DOHH2 (cell line): ENCODE results near the gene TRIM27.
A peak's percentile ranks its signal among the peaks of the same experiment; 100 is the strongest.
"Not testable (repeated sequence)": the region's sequence is repeated elsewhere in the genome, so short reads cannot be mapped to it uniquely, and the experiment has no call there.

ENCODE experiments used
- H3F3A ChIP-seq: fragments of 200-600 bp; sonication (generic), shearing (Covaris generic); 2 replicates; pipeline ENCODE4 v1.6.0; 2016; ENCODE audit warnings: antibody characterized with exemption, mild to moderate bottlenecking; ENCODE audit not compliant: control insufficient read depth, insufficient read depth
- H3K27ac ChIP-seq: fragments of 200-600 bp; sonication (generic); 2 replicates; pipeline ENCODE4 v1.5.1; 2014; ENCODE audit warnings: low read depth, mild to moderate bottlenecking, low read length, moderate library complexity
- H3K27me3 ChIP-seq: fragments of 200-600 bp; sonication (generic); 2 replicates; pipeline ENCODE4 v1.6.1; 2014; ENCODE audit warnings: mild to moderate bottlenecking, low read length, mixed read lengths; ENCODE audit not compliant: control insufficient read depth
- H3K36me3 ChIP-seq: fragments of 200-600 bp; sonication (generic); 2 replicates; pipeline ENCODE4 v1.6.1; 2014; ENCODE audit warnings: mild to moderate bottlenecking, low read length, moderate library complexity, mixed read lengths; ENCODE audit not compliant: control insufficient read depth
- H3K4me1 ChIP-seq: fragments of 200-600 bp; sonication (generic); 2 replicates; pipeline ENCODE4 v1.6.1; 2014; ENCODE audit warnings: mild to moderate bottlenecking, low read length, mixed read lengths; ENCODE audit not compliant: control insufficient read depth
- H3K4me2 ChIP-seq: fragments of 200-600 bp; sonication (generic); 2 replicates; pipeline ENCODE4 v1.6.0; 2014; ENCODE audit warnings: mild to moderate bottlenecking, low read length, moderate library complexity
- H3K4me3 ChIP-seq: fragments of 200-600 bp; sonication (generic); 2 replicates; pipeline ENCODE4 v1.5.1; 2014; ENCODE audit warnings: mild to moderate bottlenecking, low read length, mixed read lengths
- H3K79me2 ChIP-seq: fragments of 200-600 bp; sonication (generic); 2 replicates; pipeline ENCODE4 v1.6.1; 2014; ENCODE audit warnings: mild to moderate bottlenecking, low read length, mixed read lengths; ENCODE audit not compliant: control insufficient read depth
- H3K9me2 ChIP-seq: fragments of 200-600 bp; sonication (generic); replicated peaks from 2 replicates; pipeline ENCODE4 v1.6.1; 2014; ENCODE audit warnings: mild to moderate bottlenecking, low read length, mixed read lengths; ENCODE audit not compliant: control insufficient read depth
- H3K9me3 ChIP-seq: fragments of 200-600 bp; sonication (generic); 2 replicates; pipeline ENCODE4 v1.6.1; 2014; ENCODE audit warnings: antibody characterized with exemption, low read length, mixed read lengths; ENCODE audit not compliant: control insufficient read depth, insufficient read depth
- H4K20me1 ChIP-seq: fragments of 200-600 bp; sonication (generic); 2 replicates; pipeline ENCODE4 v1.6.0; 2014; ENCODE audit warnings: low read depth, mild to moderate bottlenecking, antibody characterized with exemption, low read length, moderate library complexity; ENCODE audit not compliant: control insufficient read depth, insufficient read depth
- EZH2phosphoT487 ChIP-seq: fragments of 200-600 bp; sonication (generic); IDR thresholded peaks from 2 replicates; pipeline ENCODE4 v1.6.1; 2017; ENCODE audit warnings: borderline replicate concordance, mild to moderate bottlenecking, antibody characterized with exemption, low read length, moderate library complexity, mixed read lengths
- TF ChIP-seq, protein P1 (sequence below): fragments of 200-600 bp; sonication (generic); IDR thresholded peaks from one replicate; pipeline ENCODE4 v1.5.1; 2014; ENCODE audit warnings: antibody characterized with exemption, mild to moderate bottlenecking, low read depth, low read length; ENCODE audit not compliant: poor library complexity, severe bottlenecking

The TRIM27 gene

GRCh38 chr6:28876710-28877109 lies 47.1 kb downstream of the TRIM27 start:
- Histone ChIP-seq H3K27ac (peak overlapping the region; percentile 61), H3K9me3 (no peaks in the 10 kb centered on the region), H3K4me3 (peak overlapping the region; percentile 4; the same call in 1 of the 2 replicates), H4K20me1 (no peaks in the 10 kb centered on the region), H3K27me3 (no peaks in the 10 kb centered on the region), H3K79me2 (no peaks in the 10 kb centered on the region), H3K4me2 (peak overlapping the region; percentile 55), H3K36me3 (no peaks in the 10 kb centered on the region; the same call in 1 of the 2 replicates), H3F3A (peaks cover 6% of the 10 kb centered on the region), H3K9me2 (no peaks in the 10 kb centered on the region), H3K4me1 (peaks cover 65% of the 10 kb centered on the region)
- TF ChIP-seq, protein P1, sequence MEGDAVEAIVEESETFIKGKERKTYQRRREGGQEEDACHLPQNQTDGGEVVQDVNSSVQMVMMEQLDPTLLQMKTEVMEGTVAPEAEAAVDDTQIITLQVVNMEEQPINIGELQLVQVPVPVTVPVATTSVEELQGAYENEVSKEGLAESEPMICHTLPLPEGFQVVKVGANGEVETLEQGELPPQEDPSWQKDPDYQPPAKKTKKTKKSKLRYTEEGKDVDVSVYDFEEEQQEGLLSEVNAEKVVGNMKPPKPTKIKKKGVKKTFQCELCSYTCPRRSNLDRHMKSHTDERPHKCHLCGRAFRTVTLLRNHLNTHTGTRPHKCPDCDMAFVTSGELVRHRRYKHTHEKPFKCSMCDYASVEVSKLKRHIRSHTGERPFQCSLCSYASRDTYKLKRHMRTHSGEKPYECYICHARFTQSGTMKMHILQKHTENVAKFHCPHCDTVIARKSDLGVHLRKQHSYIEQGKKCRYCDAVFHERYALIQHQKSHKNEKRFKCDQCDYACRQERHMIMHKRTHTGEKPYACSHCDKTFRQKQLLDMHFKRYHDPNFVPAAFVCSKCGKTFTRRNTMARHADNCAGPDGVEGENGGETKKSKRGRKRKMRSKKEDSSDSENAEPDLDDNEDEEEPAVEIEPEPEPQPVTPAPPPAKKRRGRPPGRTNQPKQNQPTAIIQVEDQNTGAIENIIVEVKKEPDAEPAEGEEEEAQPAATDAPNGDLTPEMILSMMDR = no peak
- TF ChIP-seq EZH2phosphoT487 = no peak

- Histone ChIP-seq H3K9me3 (no peaks in the 10 kb centered on the region), H4K20me1 (no peaks in the 10 kb centered on the region), H3K9me2 (no peaks in the 10 kb centered on the region), H3K27ac (0 out of 2 replicates have a peak overlapping the region, but pooled peaks have one; percentile 61), H3K4me1 (peaks cover 52% of the 10 kb centered on the region), H3K27me3 (no peaks in the 10 kb centered on the region), H3K79me2 (no peaks in the 10 kb centered on the region), H3F3A (peaks cover 3% of the 10 kb centered on the region; the same call in 1 of the 2 replicates), H3K4me2 (peak overlapping the region; percentile 23), H3K36me3 (no peaks in the 10 kb centered on the region; the same call in 1 of the 2 replicates), H3K4me3 (no peak overlapping the region)
- TF ChIP-seq, protein P1 = no peak
- no peak for TF ChIP-seq EZH2phosphoT487
These were observed 48.5 kb downstream of the TRIM27 start for GRCh38 chr6:28875191-28875747.

GRCh38 chr6:28872157-28872817 lies 51.5 kb downstream of the TRIM27 start:
- H3K9me3 ChIP-seq, H3F3A ChIP-seq, H4K20me1 ChIP-seq, H3K79me2 ChIP-seq, H3K4me3 ChIP-seq, H3K27ac ChIP-seq, H3K9me2 ChIP-seq, H3K4me2 ChIP-seq, H3K27me3 ChIP-seq, H3K36me3 ChIP-seq: not testable (repeated sequence)
- H3K4me1 ChIP-seq = peaks cover 32% of the 10 kb centered on the region

GRCh38 chr6:28871335-28872156 lies 52.2 kb downstream of the TRIM27 start:
- Histone ChIP-seq H3K27me3 (no peaks in the 10 kb centered on the region), H3K4me3 (no peak overlapping the region), H3K4me1 (peaks cover 32% of the 10 kb centered on the region), H3K9me2 (no peaks in the 10 kb centered on the region), H3F3A (peaks cover 4% of the 10 kb centered on the region; the same call in 1 of the 2 replicates), H4K20me1 (no peaks in the 10 kb centered on the region), H3K9me3 (no peaks in the 10 kb centered on the region), H3K36me3 (no peaks in the 10 kb centered on the region; the same call in 1 of the 2 replicates), H3K79me2 (no peaks in the 10 kb centered on the region), H3K4me2 (no peak overlapping the region), H3K27ac (no peak overlapping the region)
- TF ChIP-seq, protein P1 = no peak
